ENCODE measurements around the gene B4GALT1. TPM values are rescaled to one million over a fixed set of nuclear protein-coding genes. Genes with fewer than 3 reads are reported as not detected.

B4GALT1 gene
- total and polyA plus RNA-seq, 2 donors (not counting 3 experiments of a cell fraction or from before 2014, with no cell fraction given): 61.4 to 66.5 TPM

GRCh38 chr9:33082538-33083326 lies 84.4 kb downstream of the B4GALT1 start:
- dilution Hi-C loops (cut with MboI; ENCODE audit: extremely low pct_ligation_motif_present, low sequenced_read_pairs): no loop called here
- intact Hi-C loops (cut with micrococcal nuclease): no loop called here
- CTCF ChIA-PET: interaction anchor here (0.6 to 6.4 kb wide), 6 partner anchors 68 to 182 kb away, joined by 3 to 67 read pairs (median 6); partner anchors contain the start of genes B4GALT1, BAG1 and CHMP5

More at GRCh38 chr9:33082538-33083326, 84.4 kb downstream of the B4GALT1 start:
- H3K9me3 ChIP-seq (replicated peaks; ENCODE audit: control insufficient read depth, insufficient read depth, low read length): no peaks in the 10 kb centered on the region
- no peaks in the 10 kb centered on the region for H3K79me2 ChIP-seq (ENCODE audit: control insufficient read depth, insufficient read depth, low read length)
- H3K9ac ChIP-seq (replicated peaks; ENCODE audit: extremely low read depth, insufficient read depth, low read length): peak overlapping the region; percentile 20
- no peaks in the 10 kb centered on the region for H4K20me1 ChIP-seq (replicated peaks; ENCODE audit: control insufficient read depth, extremely low read depth, insufficient read depth, low read length)
- BruUV-seq (replicated peaks): no TSS peak
- no peaks in the 10 kb centered on the region for H3K27me3 ChIP-seq (ENCODE audit: control insufficient read depth in 2 of 2, insufficient read depth in 2 of 2, low read length in 2 of 2)
- no peaks in the 10 kb centered on the region for H3K9me1 ChIP-seq (replicated peaks; ENCODE audit: control insufficient read depth, extremely low read depth, insufficient read depth, low read length)
- POLR2A ChIA-PET: no interaction called here
- no peak overlapping the region for H3K4me3 ChIP-seq (replicated peaks in 1 of 3; ENCODE audit: insufficient read depth in 1 of 3, low read depth in 1 of 3, low read length in 3 of 3)
- H3K4me2 ChIP-seq (ENCODE audit: insufficient read depth, low read length): no peak overlapping the region
- H3K27ac ChIP-seq (ENCODE audit: insufficient read depth, low read depth, low read length): peak overlapping the region; percentile 28
- TF ChIP-seq CTCF (IDR thresholded peaks at IDR 0.05; ENCODE audit: extremely low read depth in 1 of 2, insufficient read depth in 1 of 2, low read depth in 1 of 2, low read length in 2 of 2): no peak
- no peak for TF ChIP-seq MYC (IDR thresholded peaks at IDR 0.05; ENCODE audit: low read depth, low read length)
- no peak for TF ChIP-seq POLR2AphosphoS5 (IDR thresholded peaks at IDR 0.05; ENCODE audit: insufficient read depth, low read depth, low read length)
- TF ChIP-seq JUN (IDR thresholded peaks at IDR 0.05; ENCODE audit: borderline replicate concordance, insufficient read depth, insufficient read length, low read depth): peak; percentile 68
- TF ChIP-seq POLR2A (IDR thresholded peaks at IDR 0.05; ENCODE audit: low read depth, low read length): no peak
- no peak for TF ChIP-seq GATA2 (IDR thresholded peaks at IDR 0.05; ENCODE audit: insufficient read depth, insufficient read length, low read depth, low read length)
- TF ChIP-seq FOS (IDR thresholded peaks at IDR 0.05; ENCODE audit: borderline replicate concordance, insufficient read depth, low read length): no peak
- TF ChIP-seq EZH2 (IDR thresholded peaks at IDR 0.05; ENCODE audit: borderline replicate concordance, low read depth, low read length, severe bottlenecking): no peak
- peak; percentile 74 for TF ChIP-seq MAX (IDR thresholded peaks at IDR 0.05; ENCODE audit: insufficient read depth, insufficient read length)
- H3K36me3 ChIP-seq (ENCODE audit: control insufficient read depth in 2 of 2, extremely low read depth in 1 of 2, insufficient read depth in 2 of 2, low read length in 2 of 2): no peaks in the 10 kb centered on the region
- peak; percentile 33 for FAIRE-seq
- DNase-seq (ENCODE audit: low read depth, low spot score): peak; percentile 91
- H3K4me1 ChIP-seq (ENCODE audit: control insufficient read depth, extremely low read depth, insufficient read depth, low read length): peaks cover 21% of the 10 kb centered on the region
- H2AFZ ChIP-seq (ENCODE audit: low read depth, low read length): peak overlapping the region; percentile 66

All from endothelial cell of umbilical vein (primary cell).